Stromal cell of bone marrow (primary cell): ENCODE results near the gene WASHC3.
"Not testable (repeated sequence)": the region's sequence is repeated elsewhere in the genome, so short reads cannot be mapped to it uniquely, and the experiment has no call there.

Experiments
- DNase-seq: peaks from one replicate; pipeline ENCODE4 v3.0.0-alpha.2; 2012; ENCODE audit warnings: low read depth

WASHC3 gene, protein sequence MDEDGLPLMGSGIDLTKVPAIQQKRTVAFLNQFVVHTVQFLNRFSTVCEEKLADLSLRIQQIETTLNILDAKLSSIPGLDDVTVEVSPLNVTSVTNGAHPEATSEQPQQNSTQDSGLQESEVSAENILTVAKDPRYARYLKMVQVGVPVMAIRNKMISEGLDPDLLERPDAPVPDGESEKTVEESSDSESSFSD

DNA sequence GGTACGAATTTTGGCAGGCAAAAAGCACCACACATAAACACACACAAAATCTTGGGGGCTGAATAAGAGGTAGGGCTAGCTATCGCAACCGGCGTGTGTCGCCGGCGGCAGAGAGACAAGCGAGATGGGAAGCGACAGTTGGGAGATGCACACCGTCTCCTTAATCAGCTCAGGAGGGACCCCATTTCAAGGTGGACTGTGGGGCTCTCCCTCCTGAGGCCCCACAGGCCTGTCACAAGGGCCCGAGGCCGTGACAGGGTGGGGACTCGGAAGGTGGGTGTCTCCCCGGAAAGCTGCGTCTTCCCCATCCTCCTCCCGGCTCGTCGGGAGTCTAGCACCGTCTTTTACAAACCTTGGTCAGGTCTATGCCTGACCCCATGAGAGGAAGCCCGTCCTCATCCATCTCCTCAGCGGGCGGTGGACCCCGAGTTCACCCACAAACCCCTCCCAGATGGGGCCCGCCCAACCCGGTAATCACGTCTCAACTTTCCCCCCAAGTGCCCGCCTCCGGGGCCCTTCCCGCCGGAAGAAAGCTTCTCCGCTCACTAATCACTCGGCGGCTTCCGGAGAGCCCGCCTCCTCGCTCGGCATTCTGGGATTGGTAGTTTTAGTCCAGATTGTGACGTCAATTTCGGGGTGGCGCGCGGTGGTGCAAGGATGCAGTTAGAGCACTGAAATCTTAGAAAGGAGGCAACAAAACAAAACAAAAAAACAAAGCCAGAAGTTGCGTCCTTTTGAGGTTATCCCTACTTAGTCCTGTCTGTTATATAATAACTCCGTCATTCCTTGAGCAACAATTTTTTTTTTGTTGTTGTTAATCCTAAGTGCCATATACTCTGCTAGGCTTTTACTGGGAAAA, at the start of gene WASHC3:
Gene WASHC3 (minus strand): TSS at position 432 of the 859 bp plus-strand sequence. CDS start 29 bp downstream, at position 403.
- DNase-seq = peak; percentile 94

DNA sequence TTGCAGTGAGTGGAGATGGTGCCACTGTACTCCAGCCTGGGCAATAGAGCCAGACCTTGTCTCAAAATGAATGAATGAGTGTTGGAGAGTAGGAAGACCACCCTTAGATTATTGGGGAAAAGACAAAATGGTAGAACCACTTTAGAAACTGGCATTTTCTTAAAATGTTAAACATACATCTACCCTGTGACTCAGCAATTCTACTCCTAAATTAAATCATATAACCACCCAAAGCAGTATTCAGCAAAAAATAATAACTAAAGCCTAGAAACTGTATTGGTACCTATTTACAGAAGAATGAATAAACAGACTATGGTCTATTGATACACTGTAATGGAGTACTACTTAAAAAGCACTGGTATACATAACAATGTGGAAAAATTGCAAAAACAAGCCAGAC, 49.0 kb upstream of the WASHC3 start:
- no peak for DNase-seq

DNA sequence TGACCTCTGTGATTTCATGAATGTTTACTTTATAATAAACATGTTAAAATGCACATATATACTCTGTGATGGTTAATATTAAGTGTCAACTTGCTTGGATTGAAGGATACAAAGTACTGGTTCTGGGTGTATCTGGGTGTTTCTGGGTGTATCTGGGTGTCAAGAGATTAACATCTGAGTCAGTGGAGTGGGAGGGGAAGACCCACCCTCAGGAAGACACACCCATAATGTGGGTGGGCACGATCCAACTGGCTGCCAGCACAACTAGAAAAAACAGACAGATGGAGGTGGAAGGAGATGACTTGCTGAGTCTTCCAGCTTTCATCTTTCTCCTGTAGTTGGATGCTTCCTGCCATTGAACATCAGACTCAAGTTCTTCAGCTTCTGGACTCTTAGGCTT, 46.2 kb upstream of the WASHC3 start:
- no peak for DNase-seq

DNA sequence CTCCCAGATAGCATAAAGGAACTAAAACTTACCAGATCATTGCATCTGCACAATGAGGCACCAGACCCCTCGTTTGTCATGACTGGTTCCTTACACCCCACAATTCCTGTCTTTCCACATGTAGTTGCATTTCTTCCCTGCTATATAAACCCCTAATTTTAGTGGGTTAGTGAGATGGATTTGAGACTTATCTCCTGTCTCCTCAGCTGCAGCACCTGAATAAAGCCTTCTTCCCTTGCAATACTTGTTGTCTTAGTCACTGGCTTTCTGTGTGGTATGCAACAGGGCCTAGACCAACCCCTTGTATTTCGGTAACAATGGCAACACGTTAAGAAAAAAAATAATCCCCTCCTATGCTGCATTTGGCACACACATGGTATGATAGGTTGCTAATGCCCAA, 45.1 kb upstream of the WASHC3 start:
- DNase-seq = no peak

DNA sequence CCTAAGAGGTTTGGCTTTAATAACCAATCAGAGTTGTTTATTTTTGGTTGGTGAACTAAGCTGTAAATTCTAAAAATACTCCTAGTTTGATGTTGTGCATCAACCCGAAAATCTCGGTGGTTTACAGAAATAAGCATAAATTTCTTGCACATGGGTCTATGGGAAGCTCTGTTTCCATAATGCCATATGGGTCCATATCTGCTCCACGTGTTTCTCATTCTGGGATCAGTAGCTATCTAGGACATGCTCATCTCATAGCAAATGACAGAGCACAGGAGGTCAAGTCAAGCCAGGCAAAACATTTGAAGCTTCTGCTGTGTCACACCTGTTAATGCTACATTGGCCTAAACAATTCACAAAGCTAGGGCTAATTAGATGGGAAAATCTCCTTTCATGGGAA, 35.1 kb upstream of the WASHC3 start:
- DNase-seq = no peak

DNA sequence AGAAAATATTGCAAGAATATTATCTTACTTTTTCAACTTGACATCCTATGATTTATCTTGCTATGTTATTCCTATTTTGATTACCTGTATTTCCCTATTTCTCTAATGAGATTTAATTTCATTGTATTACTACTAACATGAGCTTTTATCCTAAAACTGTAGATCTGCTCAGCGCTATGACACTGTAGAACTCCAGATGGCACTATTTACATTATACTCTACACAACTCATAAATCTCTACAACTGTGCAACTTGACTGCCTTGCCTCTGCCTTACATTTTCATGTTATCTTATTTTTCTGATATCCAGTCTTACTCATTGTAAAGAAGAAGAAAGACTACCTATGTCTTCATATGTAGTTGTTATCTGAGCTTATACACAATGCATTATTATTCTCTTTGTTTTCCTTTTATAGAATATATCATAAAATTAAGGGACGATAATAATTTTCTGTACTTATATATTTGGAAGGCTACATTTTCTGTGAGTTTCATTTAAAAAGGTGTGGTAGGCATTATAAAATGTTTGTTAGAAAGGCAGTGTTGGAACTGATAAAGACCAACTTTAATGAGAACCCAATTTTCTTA, 34.0 kb upstream of the WASHC3 start:
- DNase-seq = peak; percentile 13

DNA sequence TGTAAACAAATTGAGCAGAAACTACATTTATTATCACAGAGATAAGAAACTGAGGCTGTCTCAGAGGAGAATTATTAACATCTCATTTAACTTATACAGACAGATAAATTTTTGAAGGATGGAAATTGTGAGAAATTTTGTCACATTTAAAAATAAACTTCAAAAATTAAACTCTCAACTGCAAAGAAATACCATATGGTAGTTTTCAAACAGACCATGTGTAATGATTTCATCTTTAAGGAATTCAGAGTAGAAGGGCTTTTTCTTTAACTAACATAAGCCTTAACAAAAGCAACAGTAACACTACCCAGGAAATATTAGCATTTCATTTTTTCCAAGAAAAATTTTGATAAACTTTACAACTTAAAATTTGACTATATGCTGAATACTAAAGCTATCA, 31.5 kb upstream of the WASHC3 start:
- DNase-seq = no peak

DNA sequence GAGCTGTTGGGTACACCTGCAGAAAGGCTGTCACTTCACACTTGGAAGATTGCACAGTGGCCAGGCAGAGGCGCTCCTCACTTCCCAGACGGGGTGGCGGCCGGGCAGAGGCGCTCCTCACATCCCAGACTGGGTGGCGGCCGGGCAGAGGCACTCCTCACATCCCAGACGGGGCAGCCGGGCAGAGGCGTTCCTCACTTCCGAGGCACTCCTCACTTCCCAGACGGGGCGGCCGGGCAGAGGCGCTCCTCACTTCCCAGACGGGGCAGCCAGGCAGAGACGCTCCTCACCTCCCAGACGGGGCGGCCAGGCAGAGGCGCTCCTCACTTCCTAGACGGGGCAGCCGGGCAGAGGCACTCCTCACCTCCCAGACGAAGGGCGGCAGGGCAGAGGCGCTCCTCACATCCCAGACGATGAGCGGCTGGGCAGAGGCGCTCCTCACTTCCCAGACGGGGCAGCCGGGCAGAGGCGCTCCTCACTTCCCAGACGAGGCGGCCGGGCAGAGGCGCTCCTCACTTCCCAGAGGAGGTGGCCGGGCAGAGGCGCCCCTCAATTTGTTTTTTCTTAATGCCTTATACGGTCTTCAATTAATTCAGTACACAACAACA, 27.5 kb upstream of the WASHC3 start:
- not testable (repeated sequence) for DNase-seq

DNA sequence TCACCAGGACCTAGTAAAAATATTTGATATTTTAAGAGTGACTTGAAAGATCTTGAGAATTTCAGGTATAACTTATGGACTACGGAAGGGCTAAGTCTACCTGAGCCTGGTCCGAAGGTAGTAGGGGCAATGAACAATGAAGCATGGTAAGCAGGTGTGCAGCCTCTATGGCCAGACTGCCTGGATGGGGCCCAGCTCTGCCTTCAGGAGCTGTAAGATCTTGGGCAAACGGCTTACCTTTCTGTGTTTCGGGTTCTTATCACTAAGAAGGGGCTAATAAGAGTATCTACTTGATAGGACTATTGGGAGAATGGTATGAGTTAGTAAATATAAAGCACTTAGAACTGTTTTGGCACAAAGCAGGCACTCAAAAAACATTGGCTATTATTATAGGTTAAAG, 19.1 kb upstream of the WASHC3 start:
- DNase-seq = no peak

DNA sequence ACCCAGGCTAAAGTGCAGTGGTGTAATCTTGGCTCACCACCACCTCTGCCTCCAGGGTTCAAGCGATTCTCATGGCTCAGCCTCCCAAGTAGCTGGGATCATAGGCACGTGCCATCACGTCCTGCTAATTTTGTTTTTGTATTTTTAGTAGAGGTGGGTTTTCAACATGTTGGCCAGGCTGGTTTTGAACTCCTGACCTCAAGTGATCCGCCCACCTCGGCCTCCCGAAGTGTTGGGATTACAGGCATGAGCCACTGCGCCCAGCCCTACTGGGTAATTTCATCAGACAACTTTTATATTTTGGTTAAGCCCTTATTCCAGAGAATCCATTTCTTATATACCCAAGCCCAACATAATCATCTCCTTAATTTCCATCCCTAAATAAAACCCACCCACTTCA, 10.3 kb upstream of the WASHC3 start:
- not testable (repeated sequence) for DNase-seq

DNA sequence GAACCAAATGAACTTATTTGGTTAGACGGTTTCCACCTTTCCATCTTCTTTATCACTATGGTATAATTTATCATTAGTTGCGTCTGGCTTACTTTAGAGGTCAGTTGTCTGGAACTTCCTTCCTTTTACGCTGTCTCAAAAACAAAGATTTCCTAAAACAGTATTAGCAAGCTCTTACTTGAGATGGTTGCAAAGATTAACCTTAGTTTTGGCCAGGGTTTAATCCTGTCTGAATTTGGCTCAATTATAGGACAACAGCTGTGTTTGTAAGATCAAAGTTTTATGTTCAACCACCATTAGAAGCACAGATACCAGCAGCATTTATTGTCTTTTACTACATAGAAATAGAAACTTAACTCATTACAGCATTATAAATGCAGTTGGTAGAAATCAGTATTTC, 7.9 kb upstream of the WASHC3 start:
- DNase-seq = no peak

DNA sequence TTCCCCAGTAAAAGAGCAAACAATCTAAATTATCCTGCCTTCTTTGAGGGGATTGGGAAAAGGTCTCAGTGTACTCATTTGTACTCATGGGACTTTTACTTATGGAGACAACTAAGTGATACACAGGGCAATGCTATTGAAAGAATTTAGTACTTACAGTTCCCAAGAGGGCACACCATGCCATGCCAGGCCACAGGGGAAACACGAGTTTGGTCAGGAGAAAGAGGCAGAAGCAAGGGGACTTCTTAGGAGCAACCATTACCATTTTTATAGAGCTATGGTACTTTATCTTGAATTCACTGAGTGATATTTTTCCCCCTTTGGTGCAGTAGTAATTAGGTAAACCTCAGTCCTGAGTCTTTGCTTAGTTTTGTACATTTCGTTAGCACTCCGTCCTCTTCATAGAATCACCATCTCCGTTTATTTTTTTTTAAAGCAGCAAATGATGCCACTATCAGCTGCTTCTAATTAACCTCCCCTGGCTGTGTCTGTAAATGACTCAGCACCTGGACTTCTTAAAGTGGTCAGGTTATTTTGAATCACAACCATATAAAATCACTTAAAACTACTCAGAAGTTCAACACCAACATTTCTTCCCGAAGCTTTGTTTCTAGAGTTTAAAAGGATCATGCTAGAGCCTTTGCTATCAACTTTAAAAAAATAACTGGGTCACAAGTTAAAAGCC, 5.9 kb upstream of the WASHC3 start:
- peak; percentile 38 for DNase-seq

DNA sequence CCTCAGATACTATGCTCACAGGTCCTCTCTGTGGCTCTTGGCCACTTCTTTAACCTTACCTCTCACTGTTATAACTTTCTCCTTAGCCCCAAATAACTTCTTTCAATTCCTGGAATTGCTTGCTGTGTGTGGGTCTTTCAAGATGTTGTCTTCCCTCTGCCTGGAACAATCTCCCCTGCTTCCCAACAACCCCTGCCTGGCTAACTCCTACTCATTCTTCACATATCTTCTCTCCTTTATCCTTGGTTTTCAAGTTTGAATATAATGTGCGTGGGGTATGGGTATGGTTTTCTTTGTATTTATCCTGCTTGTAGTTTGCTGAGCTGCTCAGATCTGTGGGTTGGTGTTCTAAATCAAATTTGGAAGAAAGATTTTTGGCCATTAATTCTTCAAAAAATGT, 2.7 kb upstream of the WASHC3 start:
- DNase-seq = no peak

DNA sequence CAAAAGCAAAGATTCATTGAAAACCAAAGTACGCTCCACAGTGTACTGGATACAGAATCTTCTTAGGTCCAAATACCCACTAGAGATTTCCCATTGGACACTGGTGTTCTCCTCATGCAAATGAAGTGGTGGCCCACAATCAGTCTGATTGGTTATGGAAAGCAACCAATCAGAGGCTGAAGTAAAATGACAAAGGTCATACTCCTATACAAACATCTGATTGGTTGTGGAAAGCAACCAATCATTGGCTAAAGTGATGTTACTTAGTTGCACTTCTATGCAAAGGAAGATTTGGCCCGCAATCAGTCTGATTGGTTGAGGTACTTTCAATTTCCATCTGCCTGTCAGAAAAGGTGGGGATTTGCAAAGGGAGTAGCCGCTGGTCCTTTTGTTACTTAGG, 1.3 kb upstream of the WASHC3 start:
- DNase-seq = no peak

DNA sequence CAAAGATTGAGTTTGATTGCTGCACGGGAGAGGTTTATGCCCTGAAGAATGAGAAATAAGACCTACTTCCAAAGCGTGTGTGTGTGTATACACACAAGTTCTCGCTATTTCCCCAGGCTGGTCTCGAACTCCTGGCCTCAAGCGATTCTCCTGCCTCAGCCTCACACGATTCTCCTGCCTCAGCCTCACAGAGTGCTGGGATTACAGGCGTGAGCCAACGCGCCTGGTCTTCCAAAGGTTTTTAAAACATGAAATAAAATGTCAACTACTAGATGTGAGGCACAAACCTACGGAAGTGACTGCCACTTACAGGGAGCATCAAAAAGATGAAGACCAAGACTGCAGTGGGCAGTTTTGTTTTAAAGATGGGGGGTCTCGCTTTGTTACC, 622 bp upstream of the WASHC3 start:
- DNase-seq = no peak

DNA sequence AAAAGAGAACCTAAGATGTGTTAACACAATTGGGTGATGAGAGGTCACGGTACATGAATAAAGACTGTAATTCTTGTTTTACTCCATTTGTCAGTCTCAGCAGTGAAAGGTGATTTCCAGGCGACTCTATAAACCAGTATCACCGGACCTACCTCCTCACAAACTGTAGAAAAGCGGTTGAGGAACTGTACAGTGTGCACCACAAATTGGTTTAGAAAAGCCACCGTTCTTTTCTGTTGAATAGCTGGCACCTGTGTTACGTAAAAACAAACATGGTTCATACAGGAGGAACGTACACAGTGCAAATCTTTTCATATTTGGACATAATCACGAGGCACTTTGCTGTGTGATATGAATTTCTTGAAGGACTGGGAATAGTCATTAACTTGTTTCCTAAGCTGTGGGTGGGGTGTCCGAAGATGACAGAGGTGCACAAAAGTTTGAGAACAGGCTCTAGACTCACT, 663 bp downstream of the WASHC3 start:
- DNase-seq = no peak

DNA sequence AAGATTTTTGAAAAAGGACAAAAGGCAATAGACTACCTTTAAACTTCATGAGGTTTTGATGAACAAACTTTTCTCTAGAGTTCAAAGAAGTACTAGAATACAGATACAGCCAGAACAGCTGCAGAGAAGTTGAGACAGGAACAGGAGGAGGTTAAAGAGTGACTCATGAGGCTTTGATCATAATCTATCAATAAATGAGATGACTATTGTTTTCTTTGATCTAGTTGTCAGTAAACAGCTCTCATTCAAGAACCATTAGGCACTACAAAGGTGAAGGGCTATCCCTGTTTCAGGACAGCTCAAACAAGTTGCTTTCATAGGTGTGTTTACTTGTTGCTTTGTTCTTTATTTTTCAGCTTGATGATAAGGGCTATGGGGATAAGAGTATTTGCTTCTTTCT, 2.4 kb downstream of the WASHC3 start:
- no peak for DNase-seq

DNA sequence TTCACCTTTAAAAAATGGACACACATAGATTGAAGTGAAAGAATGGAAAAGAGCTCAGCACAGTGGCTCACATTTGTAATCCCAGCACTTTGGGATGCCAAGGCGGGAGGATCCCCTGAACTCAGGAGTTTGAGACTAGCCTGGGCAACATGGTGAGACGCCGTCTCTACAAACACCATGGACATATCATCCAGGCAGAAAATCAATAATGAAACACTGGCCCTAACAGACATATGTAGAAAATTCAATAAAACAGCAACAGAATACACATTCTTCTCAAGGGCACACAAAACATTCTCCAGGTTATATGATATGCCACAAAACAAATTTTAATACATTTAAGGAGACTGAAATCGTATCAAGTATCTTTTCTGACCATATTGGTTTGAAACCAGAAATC, 7.4 kb downstream of the WASHC3 start:
- DNase-seq = no peak

DNA sequence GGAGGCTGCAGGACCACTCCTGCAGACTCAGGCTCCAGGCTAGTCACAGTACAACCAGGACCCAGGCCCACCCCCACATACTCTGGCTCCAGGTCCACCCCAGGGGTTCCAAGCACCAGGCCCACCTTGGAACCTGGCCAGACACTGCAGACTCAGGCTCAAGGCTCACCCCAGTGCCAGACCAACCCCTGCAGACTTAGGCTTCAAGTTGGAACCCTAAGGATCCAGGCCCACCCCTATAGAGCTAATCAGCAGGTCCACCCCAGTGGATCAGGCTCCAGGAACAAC, 8.8 kb downstream of the WASHC3 start:
- no peak for DNase-seq

DNA sequence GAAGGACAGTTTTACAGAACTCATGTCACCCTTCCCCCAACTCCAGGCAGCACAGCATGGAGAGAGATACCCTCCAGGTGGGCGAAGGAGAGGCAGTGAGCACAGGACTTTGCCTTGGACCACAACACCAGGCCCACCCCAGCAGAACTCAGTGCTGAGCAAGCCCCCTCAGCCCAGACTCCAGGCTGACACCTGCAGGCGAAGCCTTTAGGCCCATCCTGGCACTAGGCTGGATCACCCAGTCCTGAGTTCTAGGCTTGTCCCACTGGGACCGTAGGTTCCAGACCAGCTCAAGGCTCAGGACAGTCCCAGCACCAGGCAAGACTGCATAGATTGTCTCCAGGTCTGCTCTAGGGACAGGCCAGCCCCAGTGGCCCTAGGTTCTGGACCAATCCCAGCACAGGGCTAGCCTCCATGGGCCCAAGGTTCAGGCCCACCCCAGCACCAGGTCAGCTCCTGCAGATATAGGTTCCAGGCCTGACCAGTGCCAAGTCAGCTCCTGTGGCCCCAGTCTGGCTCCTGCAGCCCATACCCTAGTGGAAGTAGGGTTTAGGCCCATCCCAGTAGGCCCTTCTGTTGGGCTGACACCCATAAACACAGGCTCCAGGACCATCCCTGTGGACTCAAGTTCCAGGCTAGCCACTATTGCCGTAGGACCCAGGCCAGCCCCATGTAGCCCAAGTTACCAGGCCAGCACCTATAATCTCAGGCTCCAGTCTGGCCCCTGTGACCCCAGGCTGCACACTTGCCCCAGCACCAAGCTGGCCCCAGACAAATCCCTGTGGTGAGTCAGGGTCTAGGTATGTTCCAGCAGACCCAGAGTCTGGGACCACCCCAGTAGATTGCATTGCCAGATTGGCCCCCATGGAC, 9.4 kb downstream of the WASHC3 start:
- DNase-seq = no peak

DNA sequence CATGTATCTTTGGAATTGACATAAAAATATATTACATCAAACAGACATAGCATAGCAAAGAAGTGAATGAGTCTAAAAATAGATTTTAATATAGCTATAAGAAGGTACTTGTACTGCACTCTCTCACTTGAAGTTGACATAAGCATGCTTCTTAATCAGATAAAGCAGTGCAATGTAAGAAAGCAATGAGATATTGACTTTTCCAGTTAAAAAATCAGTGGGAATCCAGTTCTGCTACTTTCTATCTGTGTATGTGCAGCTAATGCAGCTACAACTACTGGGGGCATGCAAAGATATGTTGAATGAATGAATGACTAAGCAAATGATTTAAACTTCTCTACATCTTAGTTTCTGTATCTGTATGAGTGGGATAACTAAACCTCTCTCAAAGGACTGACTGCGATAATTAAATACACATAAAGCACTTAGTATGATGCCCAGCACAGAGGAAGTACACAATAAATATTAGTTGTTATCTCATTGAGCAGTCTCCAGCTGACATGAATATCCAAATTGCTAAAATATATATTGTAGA, 10.3 kb downstream of the WASHC3 start:
- no peak for DNase-seq
